Natural killer cell (primary cell): Measurements from ENCODE around the gene CSF1. TPM values are rescaled to one million over a fixed set of nuclear protein-coding genes. Genes with fewer than 3 reads are reported as not detected.

ENCODE experiments used
- ATAC-seq, 3 donors: fragments of 150-1000 bp in 2 of 3; fragments of 200-7000 bp in 1 of 3; cut with Tn5 transposase; 1 replicate in 1 of 3; 2 replicates in 2 of 3; pipeline ENCODE4 v1.10.0; 2021; ENCODE audit warnings: mild to moderate bottlenecking in 2 of 3, moderate library complexity in 2 of 3
- DNase-seq, 2 donors: peaks; one replicate each; pipeline versions ENCODE4 v3.0.0 to v3.0.0-alpha.2; 2013 to 2021; ENCODE audit warnings: mixed read lengths in 1 of 2
- H3K27ac ChIP-seq: one replicate; pipeline ENCODE4 v1.5.1; 2013; ENCODE audit warnings: mild to moderate bottlenecking, low read length
- H3K27me3 ChIP-seq: one replicate; pipeline ENCODE4 v1.6.1; 2013; ENCODE audit warnings: low read length; ENCODE audit not compliant: control insufficient read depth, insufficient read depth
- H3K36me3 ChIP-seq: one replicate; pipeline ENCODE4 v1.6.1; 2013; ENCODE audit warnings: low read length; ENCODE audit not compliant: control insufficient read depth, insufficient read depth
- H3K4me1 ChIP-seq: one replicate; pipeline ENCODE4 v1.6.1; 2013; ENCODE audit warnings: low read length; ENCODE audit not compliant: control insufficient read depth, insufficient read depth
- H3K4me3 ChIP-seq: one replicate; pipeline ENCODE4 v1.5.1; 2013; ENCODE audit warnings: low read length
- H3K9me3 ChIP-seq: one replicate; pipeline ENCODE4 v1.6.1; 2013; ENCODE audit warnings: low read length; ENCODE audit not compliant: control insufficient read depth, insufficient read depth
- H3K27ac Mint-ChIP-seq, 2 donors: one replicate each; pipeline ENCODE4 v1.8.0; 2022; ENCODE audit warnings: mild to moderate bottlenecking in 2 of 2, mixed read lengths in 2 of 2, moderate library complexity in 1 of 2
- H3K27me3 Mint-ChIP-seq, 2 donors: one replicate each; pipeline ENCODE4 v1.8.0; 2022; ENCODE audit warnings: low read depth in 2 of 2, mixed read lengths in 2 of 2
- H3K36me3 Mint-ChIP-seq: one replicate; pipeline ENCODE4 v1.8.0; 2022; ENCODE audit warnings: mixed read lengths
- H3K4me1 Mint-ChIP-seq, 2 donors: one replicate each; pipeline ENCODE4 v1.8.0; 2022; ENCODE audit warnings: mixed read lengths in 2 of 2
- H3K4me3 Mint-ChIP-seq: one replicate; pipeline ENCODE4 v1.8.0; 2022; ENCODE audit warnings: mild to moderate bottlenecking, moderate library complexity, mixed read lengths
- H3K9me3 Mint-ChIP-seq, 2 donors: one replicate each; pipeline ENCODE4 v1.8.0; 2022; ENCODE audit warnings: mixed read lengths in 2 of 2
- WGBS: methylation state at CpG from one replicate; pipeline ENCODE4 v1.1.7; 2013; ENCODE audit warnings: missing lambda C conversion rate; ENCODE audit not compliant: insufficient coverage; 5-methylcytosine and 5-hydroxymethylcytosine counted together
- intact Hi-C: fragments of 100-400 bp; cut with micrococcal nuclease; formaldehyde crosslinking; loops from one replicate; pipeline ENCODE4 v1.14.2; 2022
- total RNA-seq, 4 donors: library from RNA; stranded (reverse); fragments of 120-200 nt in 1 of 4; gene quantifications; one replicate each; pipeline versions ENCODE4 v1.2.3 to v1.2.4, GENCODE V29; 2013 to 2022
- TF ChIP-seq, protein P1 (sequence below): fragments of 200-600 bp; IDR thresholded peaks from one replicate; pipeline ENCODE4 v1.8.0; 2022; ENCODE audit warnings: antibody characterized with exemption

The CSF1 gene
- total RNA-seq, 3 donors from 2014 or later (not counting 1 experiment from before 2014, with no cell fraction given), result 2.1 to 57.9 (median 3.7) TPM

DNA sequence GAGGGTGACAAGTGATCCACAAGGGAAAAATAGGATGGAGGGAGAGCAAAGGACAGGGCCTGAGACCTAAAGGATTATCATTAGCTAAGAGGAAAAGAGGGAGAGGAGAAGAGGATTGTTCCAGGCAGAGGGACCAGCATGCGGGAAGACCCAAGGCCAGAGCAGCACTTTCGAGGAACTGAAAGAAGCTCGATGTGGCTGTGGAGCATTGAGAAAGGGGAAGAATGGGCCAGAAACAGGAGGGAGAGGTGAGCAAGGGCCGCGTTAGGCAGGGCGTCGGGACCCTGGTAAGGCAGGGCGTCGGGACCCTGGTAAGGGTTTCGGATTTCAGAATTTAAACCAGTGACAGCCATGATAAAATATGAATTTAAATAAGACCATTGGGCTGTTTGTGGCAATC lies 22.8 kb upstream of the CSF1 start:
- Histone ChIP-seq H3K9me3 (no peaks in the 10 kb centered on the region), H3K4me1 (peaks cover 26% of the 10 kb centered on the region), H3K27ac (no peak overlapping the region), H3K27me3 (no peaks in the 10 kb centered on the region), H3K36me3 (no peaks in the 10 kb centered on the region), H3K4me3 (no peak overlapping the region)
- 65% methylated on average over 10 of the region's 10 CpGs for WGBS
- Mint-ChIP-seq H3K27me3 (peaks cover 4 to 7% of the 10 kb centered on the region in 2 donors), H3K4me1 (no peaks in the 10 kb centered on the region), H3K9me3 (no peaks in the 10 kb centered on the region), H3K27ac (no peak overlapping the region), H3K4me3 (no peak overlapping the region), H3K36me3 (no peaks in the 10 kb centered on the region)
- TF ChIP-seq, protein P1, sequence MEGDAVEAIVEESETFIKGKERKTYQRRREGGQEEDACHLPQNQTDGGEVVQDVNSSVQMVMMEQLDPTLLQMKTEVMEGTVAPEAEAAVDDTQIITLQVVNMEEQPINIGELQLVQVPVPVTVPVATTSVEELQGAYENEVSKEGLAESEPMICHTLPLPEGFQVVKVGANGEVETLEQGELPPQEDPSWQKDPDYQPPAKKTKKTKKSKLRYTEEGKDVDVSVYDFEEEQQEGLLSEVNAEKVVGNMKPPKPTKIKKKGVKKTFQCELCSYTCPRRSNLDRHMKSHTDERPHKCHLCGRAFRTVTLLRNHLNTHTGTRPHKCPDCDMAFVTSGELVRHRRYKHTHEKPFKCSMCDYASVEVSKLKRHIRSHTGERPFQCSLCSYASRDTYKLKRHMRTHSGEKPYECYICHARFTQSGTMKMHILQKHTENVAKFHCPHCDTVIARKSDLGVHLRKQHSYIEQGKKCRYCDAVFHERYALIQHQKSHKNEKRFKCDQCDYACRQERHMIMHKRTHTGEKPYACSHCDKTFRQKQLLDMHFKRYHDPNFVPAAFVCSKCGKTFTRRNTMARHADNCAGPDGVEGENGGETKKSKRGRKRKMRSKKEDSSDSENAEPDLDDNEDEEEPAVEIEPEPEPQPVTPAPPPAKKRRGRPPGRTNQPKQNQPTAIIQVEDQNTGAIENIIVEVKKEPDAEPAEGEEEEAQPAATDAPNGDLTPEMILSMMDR, result no peak
- no peak for DNase-seq
- ATAC-seq, result no peak
- intact Hi-C loops, result no loop called here

- Histone ChIP-seq H3K9me3 (no peaks in the 10 kb centered on the region), H3K27ac (no peak overlapping the region), H3K4me1 (peaks cover 26% of the 10 kb centered on the region), H3K27me3 (no peaks in the 10 kb centered on the region), H3K36me3 (no peaks in the 10 kb centered on the region), H3K4me3 (no peak overlapping the region)
- TF ChIP-seq, protein P1, result no peak
- no peak overlapping the region for H3K27ac Mint-ChIP-seq
- DNase-seq (no peak), ATAC-seq (no peak)
- peaks cover 4 to 7% of the 10 kb centered on the region in 2 donors for H3K27me3 Mint-ChIP-seq
- no peaks in the 10 kb centered on the region for H3K4me1 Mint-ChIP-seq
- no peaks in the 10 kb centered on the region for H3K36me3 Mint-ChIP-seq
- H3K9me3 Mint-ChIP-seq, result no peaks in the 10 kb centered on the region
- intact Hi-C loops, result no loop called here
- WGBS, result 93% methylated on average over 3 of the region's 3 CpGs
- H3K4me3 Mint-ChIP-seq, result no peak overlapping the region
These were observed 21.6 kb upstream of the CSF1 start for GRCh38 chr1:109889094-109889493.

- H3K9me3 ChIP-seq, result no peaks in the 10 kb centered on the region
- Mint-ChIP-seq H3K27me3 (peaks cover 4 to 7% of the 10 kb centered on the region in 2 donors), H3K27ac (no peak overlapping the region), H3K4me3 (no peak overlapping the region), H3K36me3 (no peaks in the 10 kb centered on the region), H3K4me1 (no peaks in the 10 kb centered on the region), H3K9me3 (no peaks in the 10 kb centered on the region)
- intact Hi-C loops, result no loop called here
- no peak for DNase-seq
- H3K36me3 ChIP-seq, result no peaks in the 10 kb centered on the region
- WGBS, result 88% methylated on average over 3 of the region's 5 CpGs
- no peak for ATAC-seq
- TF ChIP-seq, protein P1, result no peak
- H3K27me3 ChIP-seq, result no peaks in the 10 kb centered on the region
- H3K27ac ChIP-seq, result no peak overlapping the region
- H3K4me1 ChIP-seq, result peaks cover 34% of the 10 kb centered on the region
- H3K4me3 ChIP-seq, result no peak overlapping the region
These were observed 20.3 kb upstream of the CSF1 start for GRCh38 chr1:109890115-109890953.
